Fibroblast of the aortic adventitia (primary cell): ENCODE measurements around the gene IL21R. TPM values are rescaled to one million over a fixed set of nuclear protein-coding genes. Genes with fewer than 3 reads are reported as not detected.

Experiments used
- DNase-seq: peaks from one replicate; pipeline ENCODE4 v3.0.0-alpha.2; 2010; ENCODE audit warnings: low read depth
- H3K4me3 ChIP-seq: 2 replicates; pipeline ENCODE4 v1.5.1; 2011; ENCODE audit warnings: low read depth, mild to moderate bottlenecking, control low read depth, low read length, moderate library complexity
- CTCF ChIP-seq: IDR thresholded peaks from 2 replicates; pipeline ENCODE4 v1.5.1; 2011; ENCODE audit warnings: mild to moderate bottlenecking, low read length, control low read depth, inconsistent platforms; ENCODE audit not compliant: insufficient read depth
- total RNA-seq: library from RNA; depleted of rRNA; stranded (reverse); fragments of >200 nt; gene quantifications from 2 replicates; pipeline ENCODE4 v1.2.3, GENCODE V29; 2012; ENCODE audit warnings: low replicate concordance

IL21R gene
- total RNA-seq, 1 donor = 0.54 TPM

GRCh38 chr16:27436065-27436464 is 34.1 kb downstream of the IL21R start:
- no peak overlapping the region for H3K4me3 ChIP-seq
- DNase-seq = no peak
- no peak for TF ChIP-seq CTCF

- H3K4me3 ChIP-seq = no peak overlapping the region
- TF ChIP-seq CTCF = no peak
- DNase-seq = no peak
Observed at GRCh38 chr16:27436921-27437650, 35.1 kb downstream of the IL21R start.

- DNase-seq = no peak
- TF ChIP-seq CTCF = no peak
- H3K4me3 ChIP-seq = no peak overlapping the region
Observed at GRCh38 chr16:27437946-27438345, 36.0 kb downstream of the IL21R start.

- no peak for TF ChIP-seq CTCF
Observed at GRCh38 chr16:27439271-27440018, 37.5 kb downstream of the IL21R start.

GRCh38 chr16:27441276-27441675 is 39.3 kb downstream of the IL21R start:
- no peak for TF ChIP-seq CTCF
- no peak for DNase-seq
- no peak overlapping the region for H3K4me3 ChIP-seq

More at GRCh38 chr16:27439271-27440018, 37.5 kb downstream of the IL21R start:
- H3K4me3 ChIP-seq = no peak overlapping the region
- DNase-seq = no peak

- H3K4me3 ChIP-seq = no peak overlapping the region
- no peak for DNase-seq
- TF ChIP-seq CTCF = no peak
Observed at GRCh38 chr16:27441998-27442397, 40.0 kb downstream of the IL21R start.
